ENCODE data around the gene DOK5.

Gene DOK5

GRCh38 chr20:54560357-54560756 is 85.0 kb downstream of the DOK5 start:
- DNase-seq (ENCODE audit: low spot score): no peak

GRCh38 chr20:54565255-54565654 is 89.9 kb downstream of the DOK5 start:
- no peak for DNase-seq (ENCODE audit: low spot score)

GRCh38 chr20:54566031-54566688 is 90.8 kb downstream of the DOK5 start:
- DNase-seq (ENCODE audit: low spot score): no peak

GRCh38 chr20:54570561-54570960 is 95.2 kb downstream of the DOK5 start:
- no peak for DNase-seq (ENCODE audit: low spot score)

- DNase-seq (ENCODE audit: low spot score): no peak
Measured at GRCh38 chr20:54572665-54573435, 97.5 kb downstream of the DOK5 start.

- DNase-seq (ENCODE audit: low spot score): no peak
Measured at GRCh38 chr20:54573838-54574237, 98.4 kb downstream of the DOK5 start.

- no peak for DNase-seq (ENCODE audit: low spot score)
Measured at GRCh38 chr20:54576518-54576917, 101.1 kb downstream of the DOK5 start.

GRCh38 chr20:54577637-54578036 is 102.2 kb downstream of the DOK5 start:
- DNase-seq (ENCODE audit: low spot score): no peak

GRCh38 chr20:54585217-54585616 is 109.8 kb downstream of the DOK5 start:
- no peak for DNase-seq (ENCODE audit: low spot score)

GRCh38 chr20:54587408-54587807 is 112.0 kb downstream of the DOK5 start:
- DNase-seq (ENCODE audit: low spot score): no peak

- no peak for DNase-seq (ENCODE audit: low spot score)
Measured at GRCh38 chr20:54589402-54590030, 114.1 kb downstream of the DOK5 start.

GRCh38 chr20:54590856-54591255 is 115.5 kb downstream of the DOK5 start:
- no peak for DNase-seq (ENCODE audit: low spot score)

GRCh38 chr20:54596651-54597050 is 121.3 kb downstream of the DOK5 start:
- DNase-seq (ENCODE audit: low spot score): no peak

GRCh38 chr20:54598352-54598751 is 123.0 kb downstream of the DOK5 start:
- no peak for DNase-seq (ENCODE audit: low spot score)

- DNase-seq (ENCODE audit: low spot score): no peak
Measured at GRCh38 chr20:54600634-54601033, 125.2 kb downstream of the DOK5 start.

- DNase-seq (ENCODE audit: low spot score): no peak
Measured at GRCh38 chr20:54601831-54602515, 126.6 kb downstream of the DOK5 start.

GRCh38 chr20:54605319-54605718 is 129.9 kb downstream of the DOK5 start:
- DNase-seq (ENCODE audit: low spot score): no peak

- DNase-seq (ENCODE audit: low spot score): no peak
Measured at GRCh38 chr20:54606380-54606779, 131.0 kb downstream of the DOK5 start.

GRCh38 chr20:54608039-54608745 is 132.8 kb downstream of the DOK5 start:
- DNase-seq (ENCODE audit: low spot score): no peak

GRCh38 chr20:54608943-54609342 is 133.6 kb downstream of the DOK5 start:
- no peak for DNase-seq (ENCODE audit: low spot score)

GRCh38 chr20:54611708-54612412 is 136.5 kb downstream of the DOK5 start:
- DNase-seq (ENCODE audit: low spot score): no peak
